Mesendoderm (in vitro differentiated cells): ENCODE results near the gene VSIR.

ENCODE experiments used
- DNase-seq: peaks from one replicate; pipeline ENCODE4 v3.0.0; 2013
- H2AK5ac ChIP-seq: 2 replicates; pipeline ENCODE4 v1.6.1; 2013; ENCODE audit warnings: low read length, inconsistent platforms
- H2BK120ac ChIP-seq: 2 replicates; pipeline ENCODE4 v1.6.1; 2013; ENCODE audit warnings: low read depth, mild to moderate bottlenecking, low read length, moderate library complexity, mixed read lengths
- H2BK15ac ChIP-seq: replicated peaks from 2 replicates; pipeline ENCODE4 v1.6.1; 2013; ENCODE audit warnings: low read depth, mild to moderate bottlenecking, moderate library complexity
- H2BK5ac ChIP-seq: 2 replicates; pipeline ENCODE4 v1.6.1; 2013; ENCODE audit warnings: low read length, inconsistent platforms
- H3K18ac ChIP-seq: 2 replicates; pipeline ENCODE4 v1.6.1; 2013; ENCODE audit warnings: mild to moderate bottlenecking, low read length, mixed read lengths
- H3K23ac ChIP-seq: one replicate; pipeline ENCODE4 v1.6.1; 2013; ENCODE audit warnings: low read length
- H3K27ac ChIP-seq: 2 replicates; pipeline ENCODE4 v1.5.1; 2013; ENCODE audit warnings: low read depth, mild to moderate bottlenecking, inconsistent platforms, low read length, moderate library complexity
- H3K27me3 ChIP-seq: 2 replicates; pipeline ENCODE4 v1.6.1; 2013; ENCODE audit warnings: low read length, control low read depth, mild to moderate bottlenecking, inconsistent platforms; ENCODE audit not compliant: insufficient read depth, poor library complexity
- H3K36me3 ChIP-seq: 2 replicates; pipeline ENCODE4 v1.6.1; 2013; ENCODE audit warnings: low read length, inconsistent platforms; ENCODE audit not compliant: control insufficient read depth, insufficient read depth
- H3K4ac ChIP-seq: one replicate; pipeline ENCODE4 v1.6.1; 2013; ENCODE audit warnings: low read depth, mild to moderate bottlenecking, low read length, moderate library complexity
- H3K4me1 ChIP-seq: 2 replicates; pipeline ENCODE4 v1.6.1; 2013; ENCODE audit warnings: low read depth, low read length, inconsistent platforms; ENCODE audit not compliant: control insufficient read depth
- H3K4me2 ChIP-seq: 2 replicates; pipeline ENCODE4 v1.6.1; 2013; ENCODE audit warnings: low read length
- H3K4me3 ChIP-seq: 2 replicates; pipeline ENCODE4 v1.5.1; 2013; ENCODE audit warnings: mild to moderate bottlenecking, low read length
- H3K56ac ChIP-seq: one replicate; pipeline ENCODE4 v1.6.1; 2013; ENCODE audit warnings: low read length
- H3K79me1 ChIP-seq: 2 replicates; pipeline ENCODE4 v1.6.1; 2013; ENCODE audit warnings: low read length, inconsistent platforms
- H3K79me2 ChIP-seq: 2 replicates; pipeline ENCODE4 v1.6.1; 2013; ENCODE audit warnings: mild to moderate bottlenecking, low read length; ENCODE audit not compliant: control insufficient read depth, insufficient read depth
- H3K9ac ChIP-seq: 2 replicates; pipeline ENCODE4 v1.6.1; 2013; ENCODE audit warnings: low read length, inconsistent platforms
- H4K5ac ChIP-seq: one replicate; pipeline ENCODE4 v1.6.1; 2013; ENCODE audit warnings: low read length
- H4K8ac ChIP-seq: one replicate; pipeline ENCODE4 v1.6.1; 2013; ENCODE audit warnings: low read depth, mild to moderate bottlenecking, control low read depth, low read length, moderate library complexity
- WGBS: extraction: QIAGEN DNeasy Blood & Tissue Kit; methylation state at CpG from one replicate; pipeline ENCODE4 v1.1.7; 2013; ENCODE audit warnings: low lambda C conversion rate, missing lambda C conversion rate; ENCODE audit not compliant: insufficient coverage; ENCODE audit errors: extremely low coverage; 5-methylcytosine and 5-hydroxymethylcytosine counted together

The VSIR gene

GRCh38 chr10:71802715-71803488, 29.6 kb upstream of the VSIR start:
- Histone ChIP-seq H3K9ac (no peak overlapping the region), H3K4me3 (no peak overlapping the region), H3K27me3 (no peaks in the 10 kb centered on the region), H4K8ac (no peak overlapping the region), H3K18ac (no peak overlapping the region), H3K23ac (no peak overlapping the region), H2AK5ac (no peak overlapping the region), H3K36me3 (no peaks in the 10 kb centered on the region), H3K4me2 (no peak overlapping the region), H2BK15ac (no peak overlapping the region), H3K79me1 (no peaks in the 10 kb centered on the region), H2BK120ac (no peak overlapping the region), H3K27ac (no peak overlapping the region), H3K56ac (no peak overlapping the region), H3K79me2 (no peaks in the 10 kb centered on the region), H4K5ac (no peak overlapping the region), H3K4me1 (no peaks in the 10 kb centered on the region), H3K4ac (no peak overlapping the region), H2BK5ac (no peak overlapping the region)
- DNase-seq = no peak
- no CpG with 5 or more reads among the region's 18 CpGs for WGBS

DNA sequence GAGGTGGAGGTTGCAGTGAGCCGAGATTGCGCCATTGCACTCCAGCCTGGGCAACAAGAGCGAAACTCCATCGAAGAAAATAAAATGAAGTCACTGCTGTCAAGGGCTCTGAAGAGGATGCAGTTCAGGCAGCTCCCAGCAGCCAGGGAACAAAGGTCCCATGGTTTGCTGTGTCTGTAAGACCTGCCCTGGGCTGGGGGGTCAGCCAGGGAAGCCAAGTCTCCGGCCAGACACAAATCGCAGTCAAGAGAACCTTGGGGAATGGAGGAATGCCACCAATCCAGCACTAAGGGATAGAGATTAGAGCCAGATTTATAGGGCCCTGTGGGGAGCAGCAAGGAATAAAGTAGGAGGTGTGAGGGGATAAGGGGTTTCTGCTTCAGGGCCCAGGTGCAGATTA, 28.9 kb upstream of the VSIR start:
- no peak overlapping the region for H3K4me3 ChIP-seq

DNA sequence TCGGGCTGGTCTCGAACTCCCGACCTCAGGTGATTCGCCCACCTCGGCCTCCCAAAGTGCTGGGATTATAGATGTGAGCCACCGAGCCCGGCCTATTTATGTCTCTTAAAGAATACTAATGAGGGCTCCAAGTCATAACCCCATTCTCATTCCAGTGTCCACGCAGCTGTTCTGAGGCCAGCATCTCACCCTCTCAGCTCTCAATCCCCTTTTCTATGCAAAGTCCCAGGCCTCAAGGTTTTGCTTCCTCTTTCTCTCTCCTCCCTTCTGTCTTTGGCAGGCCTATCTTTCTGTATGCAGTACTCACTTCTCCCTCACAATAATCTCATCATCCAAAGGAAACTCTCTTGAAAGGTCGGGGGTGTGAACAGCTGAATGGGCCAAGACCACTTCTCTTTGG, 28.0 kb upstream of the VSIR start:
- no CpG with 5 or more reads among the region's 9 CpGs for WGBS
- H2BK5ac ChIP-seq = no peak overlapping the region
- no peaks in the 10 kb centered on the region for H3K79me2 ChIP-seq
- no peak overlapping the region for H2BK15ac ChIP-seq
- no peak overlapping the region for H4K8ac ChIP-seq
- H4K5ac ChIP-seq = no peak overlapping the region
- H3K4me3 ChIP-seq = no peak overlapping the region
- H3K36me3 ChIP-seq = no peaks in the 10 kb centered on the region
- no peak overlapping the region for H3K9ac ChIP-seq
- no peak overlapping the region for H3K27ac ChIP-seq
- no peaks in the 10 kb centered on the region for H3K27me3 ChIP-seq
- no peak overlapping the region for H3K18ac ChIP-seq
- no peak for DNase-seq
- H3K4ac ChIP-seq = no peak overlapping the region
- H2BK120ac ChIP-seq = no peak overlapping the region
- H3K23ac ChIP-seq = no peak overlapping the region
- no peaks in the 10 kb centered on the region for H3K4me1 ChIP-seq
- H3K4me2 ChIP-seq = no peak overlapping the region
- H3K56ac ChIP-seq = no peak overlapping the region
- H2AK5ac ChIP-seq = no peak overlapping the region
- H3K79me1 ChIP-seq = no peaks in the 10 kb centered on the region

More for the DNA sequence above, 28.9 kb upstream of the VSIR start:
- Histone ChIP-seq H2BK15ac (no peak overlapping the region), H2AK5ac (no peak overlapping the region), H3K27ac (no peak overlapping the region), H3K23ac (no peak overlapping the region), H4K5ac (no peak overlapping the region), H3K27me3 (no peaks in the 10 kb centered on the region), H3K4me1 (no peaks in the 10 kb centered on the region), H3K79me2 (no peaks in the 10 kb centered on the region), H3K4ac (no peak overlapping the region), H2BK5ac (no peak overlapping the region), H3K18ac (no peak overlapping the region), H3K9ac (no peak overlapping the region), H4K8ac (no peak overlapping the region), H3K56ac (no peak overlapping the region), H3K36me3 (no peaks in the 10 kb centered on the region), H3K4me2 (no peak overlapping the region), H2BK120ac (no peak overlapping the region), H3K79me1 (no peaks in the 10 kb centered on the region)
- no peak for DNase-seq
- no CpG with 5 or more reads among the region's 6 CpGs for WGBS

- DNase-seq = no peak
- no peaks in the 10 kb centered on the region for H3K79me2 ChIP-seq
- H3K23ac ChIP-seq = no peak overlapping the region
- no peak overlapping the region for H2BK5ac ChIP-seq
- H3K36me3 ChIP-seq = no peaks in the 10 kb centered on the region
- H3K4ac ChIP-seq = no peak overlapping the region
- H3K56ac ChIP-seq = no peak overlapping the region
- no peak overlapping the region for H2BK15ac ChIP-seq
- no peaks in the 10 kb centered on the region for H3K79me1 ChIP-seq
- no peak overlapping the region for H3K18ac ChIP-seq
- H2BK120ac ChIP-seq = no peak overlapping the region
- H2AK5ac ChIP-seq = no peak overlapping the region
- H3K4me1 ChIP-seq = no peaks in the 10 kb centered on the region
- H3K4me2 ChIP-seq = no peak overlapping the region
- no peak overlapping the region for H3K4me3 ChIP-seq
- H4K8ac ChIP-seq = no peak overlapping the region
- H3K27me3 ChIP-seq = no peaks in the 10 kb centered on the region
- no peak overlapping the region for H3K27ac ChIP-seq
- no peak overlapping the region for H4K5ac ChIP-seq
- H3K9ac ChIP-seq = no peak overlapping the region
- no CpG with 5 or more reads among the region's 3 CpGs for WGBS
Measured at GRCh38 chr10:71799608-71800453, 26.5 kb upstream of the VSIR start.

DNA sequence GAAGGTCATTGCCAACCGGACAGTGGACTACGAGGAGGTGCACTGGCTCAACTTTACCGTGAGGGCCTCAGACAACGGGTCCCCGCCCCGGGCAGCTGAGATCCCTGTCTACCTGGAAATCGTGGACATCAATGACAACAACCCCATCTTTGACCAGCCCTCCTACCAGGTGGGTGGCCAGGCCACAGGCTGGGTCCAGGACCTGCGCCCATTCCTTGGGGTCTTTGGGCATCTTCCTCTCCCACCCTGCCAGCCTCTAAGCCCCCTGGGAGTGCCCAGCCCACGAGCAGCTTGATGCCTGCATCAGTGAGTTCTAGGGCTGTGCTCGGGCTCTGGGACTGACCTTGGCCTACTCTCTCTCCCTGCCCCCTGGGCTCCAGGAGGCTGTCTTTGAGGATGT, 25.8 kb upstream of the VSIR start:
- Histone ChIP-seq H2AK5ac (no peak overlapping the region), H3K4me2 (no peak overlapping the region), H3K56ac (no peak overlapping the region), H3K23ac (no peak overlapping the region), H4K5ac (no peak overlapping the region), H3K18ac (no peak overlapping the region), H3K4ac (no peak overlapping the region), H2BK120ac (no peak overlapping the region), H3K27me3 (no peaks in the 10 kb centered on the region), H3K36me3 (no peaks in the 10 kb centered on the region), H4K8ac (no peak overlapping the region), H3K79me2 (no peaks in the 10 kb centered on the region), H3K79me1 (no peaks in the 10 kb centered on the region), H3K27ac (no peak overlapping the region), H2BK5ac (no peak overlapping the region), H2BK15ac (no peak overlapping the region), H3K4me1 (no peaks in the 10 kb centered on the region), H3K9ac (no peak overlapping the region), H3K4me3 (no peak overlapping the region)
- WGBS = no CpG with 5 or more reads among the region's 10 CpGs
- DNase-seq = no peak
